GM23248 (cell line): Measurements from ENCODE around the gene RASSF9. TPM values are rescaled to one million over a fixed set of nuclear protein-coding genes. Genes with fewer than 3 reads are reported as not detected.

Source experiments
- DNase-seq: peaks from one replicate; pipeline ENCODE4 v3.0.0-alpha.2; 2015
- H2AFZ ChIP-seq: fragments of 200-600 bp; sonication (generic); 2 replicates; pipeline ENCODE4 v1.6.1; 2016; ENCODE audit warnings: antibody characterized with exemption
- H3F3A ChIP-seq: fragments of 200-600 bp; sonication (generic); 2 replicates; pipeline ENCODE4 v1.6.1; 2016; ENCODE audit warnings: mild to moderate bottlenecking, antibody characterized with exemption, mixed run types; ENCODE audit not compliant: insufficient read depth
- H3K27ac ChIP-seq: fragments of 200-600 bp; sonication (generic); 2 replicates; pipeline ENCODE4 v1.5.1; 2016; ENCODE audit warnings: mild to moderate bottlenecking
- H3K27me3 ChIP-seq: fragments of 200-600 bp; sonication (generic); replicated peaks from 2 replicates; pipeline ENCODE4 v1.6.1; 2016; ENCODE audit warnings: mild to moderate bottlenecking; ENCODE audit not compliant: insufficient read depth
- H3K36me3 ChIP-seq: fragments of 200-600 bp; sonication (generic); 2 replicates; pipeline ENCODE4 v1.6.1; 2016; ENCODE audit warnings: low read depth, mild to moderate bottlenecking
- H3K4me1 ChIP-seq: fragments of 200-600 bp; sonication (generic); 2 replicates; pipeline ENCODE4 v1.6.1; 2016; ENCODE audit warnings: mild to moderate bottlenecking; ENCODE audit not compliant: insufficient read depth
- H3K4me2 ChIP-seq: fragments of 200-600 bp; sonication (generic); one replicate; pipeline ENCODE4 v1.6.1; 2016; ENCODE audit warnings: mild to moderate bottlenecking; ENCODE audit not compliant: unreplicated experiment
- H3K4me3 ChIP-seq: fragments of 200-600 bp; sonication (generic); 2 replicates; pipeline ENCODE4 v1.5.1; 2016; ENCODE audit warnings: mild to moderate bottlenecking
- H3K79me2 ChIP-seq: fragments of 200-600 bp; sonication (generic); 2 replicates; pipeline ENCODE4 v1.6.1; 2016; ENCODE audit warnings: mild to moderate bottlenecking; ENCODE audit not compliant: insufficient read depth
- H3K9ac ChIP-seq: fragments of 200-600 bp; sonication (generic); 2 replicates; pipeline ENCODE4 v1.6.1; 2016; ENCODE audit warnings: mild to moderate bottlenecking
- H3K9me2 ChIP-seq: fragments of 200-600 bp; sonication (generic); 2 replicates; pipeline ENCODE4 v1.6.1; 2016; ENCODE audit warnings: mixed run types, mild to moderate bottlenecking, moderate library complexity; ENCODE audit not compliant: insufficient read depth
- H3K9me3 ChIP-seq: fragments of 200-600 bp; sonication (generic); one replicate; pipeline ENCODE4 v1.6.1; 2017; ENCODE audit warnings: low read depth
- H4K20me1 ChIP-seq: fragments of 200-600 bp; sonication (generic); 2 replicates; pipeline ENCODE4 v1.6.0; 2016; ENCODE audit not compliant: insufficient read depth
- EZH2 ChIP-seq: fragments of 200-600 bp; sonication (generic); IDR thresholded peaks from 2 replicates; pipeline ENCODE4 v1.6.1; 2018; ENCODE audit warnings: antibody characterized with exemption, mild to moderate bottlenecking; ENCODE audit not compliant: insufficient read depth, poor library complexity, severe bottlenecking
- EZH2phosphoT487 ChIP-seq: fragments of 200-600 bp; sonication (generic); IDR thresholded peaks from 2 replicates; pipeline ENCODE4 v1.6.1; 2018; ENCODE audit warnings: antibody characterized with exemption, moderate library complexity, mild to moderate bottlenecking, low read depth; ENCODE audit not compliant: insufficient read depth
- WGBS, 2 experiments: methylation state at CpG; one replicate each; pipeline ENCODE4 v1.1.6; 2015 to 2017; ENCODE audit warnings: low lambda C conversion rate in 2 of 2, low coverage in 1 of 2; ENCODE audit errors: missing lambda C conversion rate in 2 of 2; 5-methylcytosine and 5-hydroxymethylcytosine counted together
- in situ Hi-C: fragments of 300-500 bp; cut with MboI; formaldehyde crosslinking; loops from 2 replicates; pipeline ENCODE4 v1.15.0; 2020
- polyA plus RNA-seq: library from polyadenylated mRNA; unstranded; fragments of >200 nt; fragmentation: Nextera tagmentation; extraction: Ambion mirVana; gene quantifications from 2 replicates; pipeline ENCODE4 v1.2.1, GENCODE V29; 2016
- total RNA-seq: library from RNA; depleted of rRNA; stranded (reverse); fragments of >200 nt; shearing (Covaris generic); gene quantifications from 2 replicates; pipeline ENCODE4 v1.2.3, GENCODE V29; 2014

Gene RASSF9
- total and polyA plus RNA-seq, 2 experiments from 2014 or later = 0.86 to 1.5 TPM

GRCh38 chr12:85855305-85855704, 19.1 kb upstream of the RASSF9 start:
- Histone ChIP-seq H3K27ac (no peak overlapping the region), H3K27me3 (no peaks in the 10 kb centered on the region), H3K36me3 (no peaks in the 10 kb centered on the region), H4K20me1 (no peaks in the 10 kb centered on the region), H3K4me3 (no peak overlapping the region), H3K4me2 (no peak overlapping the region), H3K79me2 (no peaks in the 10 kb centered on the region), H3K9me2 (no peaks in the 10 kb centered on the region), H3K9ac (no peak overlapping the region), H3F3A (no peaks in the 10 kb centered on the region), H3K9me3 (no peaks in the 10 kb centered on the region), H2AFZ (no peak overlapping the region), H3K4me1 (no peaks in the 10 kb centered on the region)
- in situ Hi-C loops = no loop called here
- TF ChIP-seq EZH2 (no peak), EZH2phosphoT487 (no peak)
- no peak for DNase-seq
- 76 to 82% methylated on average over 6 of the region's 6 CpGs for WGBS, 2 experiments

- Histone ChIP-seq H3K9me2 (no peaks in the 10 kb centered on the region), H3F3A (no peaks in the 10 kb centered on the region), H3K4me3 (no peak overlapping the region), H3K9me3 (no peaks in the 10 kb centered on the region), H3K27me3 (no peaks in the 10 kb centered on the region), H3K27ac (no peak overlapping the region), H3K9ac (no peak overlapping the region), H2AFZ (no peak overlapping the region), H3K36me3 (no peaks in the 10 kb centered on the region), H3K79me2 (no peaks in the 10 kb centered on the region), H3K4me2 (no peak overlapping the region), H4K20me1 (no peaks in the 10 kb centered on the region), H3K4me1 (no peaks in the 10 kb centered on the region)
- in situ Hi-C loops = no loop called here
- 71 to 78% methylated on average over 3 of the region's 3 CpGs for WGBS, 2 experiments
- no peak for DNase-seq
- TF ChIP-seq EZH2 (no peak), EZH2phosphoT487 (no peak)
Observed at GRCh38 chr12:85849344-85849743, 13.1 kb upstream of the RASSF9 start.

- no peaks in the 10 kb centered on the region for H3K36me3 ChIP-seq
- H3K4me1 ChIP-seq = no peaks in the 10 kb centered on the region
- no peak overlapping the region for H3K27ac ChIP-seq
- no peaks in the 10 kb centered on the region for H3K27me3 ChIP-seq
- H3F3A ChIP-seq = no peaks in the 10 kb centered on the region
- no peak for TF ChIP-seq EZH2
- H4K20me1 ChIP-seq = no peaks in the 10 kb centered on the region
- H3K4me3 ChIP-seq = no peak overlapping the region
- no peaks in the 10 kb centered on the region for H3K79me2 ChIP-seq
- in situ Hi-C loops = no loop called here
- no peak overlapping the region for H3K9ac ChIP-seq
- no peak overlapping the region for H3K4me2 ChIP-seq
- H2AFZ ChIP-seq = no peak overlapping the region
- H3K9me3 ChIP-seq = no peaks in the 10 kb centered on the region
- DNase-seq = no peak
- 79 to 84% methylated on average over 15 to 17 of the region's 17 CpGs for WGBS, 2 experiments
- no peaks in the 10 kb centered on the region for H3K9me2 ChIP-seq
Observed at GRCh38 chr12:85843606-85844310, 7.5 kb upstream of the RASSF9 start.

- Histone ChIP-seq H3F3A (peaks cover 9% of the 10 kb centered on the region), H3K9me2 (no peaks in the 10 kb centered on the region), H2AFZ (peak overlapping the region; percentile 89), H3K79me2 (no peaks in the 10 kb centered on the region), H3K36me3 (no peaks in the 10 kb centered on the region), H3K9me3 (no peaks in the 10 kb centered on the region), H3K27me3 (no peaks in the 10 kb centered on the region), H3K4me3 (peak overlapping the region; percentile 86), H3K27ac (peak overlapping the region; percentile 66), H3K4me1 (peaks cover 52% of the 10 kb centered on the region), H3K4me2 (peak overlapping the region; percentile 98), H4K20me1 (no peaks in the 10 kb centered on the region), H3K9ac (peak overlapping the region; percentile 78)
- peak; percentile 66 for DNase-seq
- 0 to 1% methylated on average over 4 of the region's 4 CpGs for WGBS, 2 experiments
- TF ChIP-seq EZH2 (no peak), EZH2phosphoT487 (no peak)
- in situ Hi-C loops = no loop called here
Observed at GRCh38 chr12:85835426-85836196, 598 bp downstream of the RASSF9 start.
